ENCODE measurements around the gene WDR89. TPM values are rescaled to one million over a fixed set of nuclear protein-coding genes. Genes with fewer than 3 reads are reported as not detected.
"Not testable (repeated sequence)": the region's sequence is repeated elsewhere in the genome, so short reads cannot be mapped to it uniquely, and the experiment has no call there.

The WDR89 gene
- total RNA-seq, 1 experiment from 2014 or later = 19.7 TPM

DNA sequence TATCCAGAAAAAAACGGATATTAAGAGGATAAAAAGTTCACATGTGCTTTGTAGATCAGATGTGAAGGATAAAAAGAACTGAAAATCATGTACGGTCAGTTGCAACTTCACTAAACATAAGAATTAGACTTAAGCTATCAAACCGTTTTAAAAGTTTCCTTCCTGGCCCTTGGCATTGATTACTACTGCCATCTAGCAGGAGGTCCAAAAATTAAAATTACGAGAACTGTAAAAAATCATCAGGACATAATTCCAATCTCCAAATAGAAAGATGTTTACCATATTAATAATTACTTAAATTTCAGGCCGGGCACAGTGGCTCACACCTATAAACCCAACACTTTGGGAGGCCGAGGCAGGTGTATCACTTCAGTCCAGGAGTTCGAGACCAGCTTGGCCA lies 7.9 kb downstream of the WDR89 start:
- no peak overlapping the region for H3K27ac Mint-ChIP-seq (ENCODE audit: unreplicated experiment)
- H3K27me3 Mint-ChIP-seq (ENCODE audit: unreplicated experiment) = no peaks in the 10 kb centered on the region
- intact Hi-C loops (cut with micrococcal nuclease; ENCODE audit: unreplicated experiment) = loop anchor here (1.0 to 2.0 kb wide), 2 partner anchors 136 to 245 kb away; no protein-coding TSS in a partner anchor
- no TSS peak for BruUV-seq (replicated peaks)
- H3K4me1 Mint-ChIP-seq (ENCODE audit: low read depth, unreplicated experiment) = peaks cover 4% of the 10 kb centered on the region
- peaks cover 6% of the 10 kb centered on the region for H3K9me3 Mint-ChIP-seq (ENCODE audit: low read depth, unreplicated experiment)
- no peak for TF ChIP-seq CTCF (IDR thresholded peaks at IDR 0.05; ENCODE audit: unreplicated experiment)
- CTCF ChIA-PET = interaction anchor here (0.7 to 1.2 kb wide), 3 partner anchors 8 to 415 kb away, joined by 3 to 7 read pairs (median 4); partner anchors contain the start of gene WDR89
- no peak for DNase-seq
- peaks cover 7% of the 10 kb centered on the region for H3K36me3 Mint-ChIP-seq (ENCODE audit: insufficient read depth, unreplicated experiment)
- H3K4me3 Mint-ChIP-seq (ENCODE audit: low read depth, unreplicated experiment) = no peak overlapping the region

GRCh38 chr14:63632932-63633514 lies 8.6 kb downstream of the WDR89 start:
- H3K36me3 Mint-ChIP-seq (ENCODE audit: insufficient read depth, unreplicated experiment) = peaks cover 7% of the 10 kb centered on the region
- H3K27me3 Mint-ChIP-seq (ENCODE audit: unreplicated experiment) = no peaks in the 10 kb centered on the region
- H3K27ac Mint-ChIP-seq (ENCODE audit: unreplicated experiment) = no peak overlapping the region
- intact Hi-C loops (cut with micrococcal nuclease; ENCODE audit: unreplicated experiment) = loop anchor here (1.0 to 2.0 kb wide), 2 partner anchors 137 to 244 kb away; no protein-coding TSS in a partner anchor
- no peak for DNase-seq
- TF ChIP-seq CTCF (IDR thresholded peaks at IDR 0.05; ENCODE audit: unreplicated experiment) = peak; percentile 24
- no TSS peak for BruUV-seq (replicated peaks)
- peaks cover 6% of the 10 kb centered on the region for H3K9me3 Mint-ChIP-seq (ENCODE audit: low read depth, unreplicated experiment)
- no peaks in the 10 kb centered on the region for H3K4me1 Mint-ChIP-seq (ENCODE audit: low read depth, unreplicated experiment)
- CTCF ChIA-PET = interaction anchor here (1.0 kb wide), 1 partner anchor 9 kb away, joined by 4 read pairs; the partner anchor contains the start of gene WDR89
- no peak overlapping the region for H3K4me3 Mint-ChIP-seq (ENCODE audit: low read depth, unreplicated experiment)

- no peak for TF ChIP-seq CTCF (IDR thresholded peaks at IDR 0.05; ENCODE audit: unreplicated experiment)
- Mint-ChIP-seq H3K4me1 (ENCODE audit: low read depth, unreplicated experiment) (no peaks in the 10 kb centered on the region), H3K36me3 (ENCODE audit: insufficient read depth, unreplicated experiment) (no peaks in the 10 kb centered on the region), H3K27ac (ENCODE audit: unreplicated experiment) (no peak overlapping the region), H3K27me3 (ENCODE audit: unreplicated experiment) (no peaks in the 10 kb centered on the region), H3K9me3 (ENCODE audit: low read depth, unreplicated experiment) (no peaks in the 10 kb centered on the region), H3K4me3 (ENCODE audit: low read depth, unreplicated experiment) (no peak overlapping the region)
- BruUV-seq (replicated peaks) = no TSS peak
- no peak for DNase-seq
- intact Hi-C loops (cut with micrococcal nuclease; ENCODE audit: unreplicated experiment) = no loop called here
- CTCF ChIA-PET = no interaction called here
These were observed 17.0 kb downstream of the WDR89 start for GRCh38 chr14:63624701-63625100.

DNA sequence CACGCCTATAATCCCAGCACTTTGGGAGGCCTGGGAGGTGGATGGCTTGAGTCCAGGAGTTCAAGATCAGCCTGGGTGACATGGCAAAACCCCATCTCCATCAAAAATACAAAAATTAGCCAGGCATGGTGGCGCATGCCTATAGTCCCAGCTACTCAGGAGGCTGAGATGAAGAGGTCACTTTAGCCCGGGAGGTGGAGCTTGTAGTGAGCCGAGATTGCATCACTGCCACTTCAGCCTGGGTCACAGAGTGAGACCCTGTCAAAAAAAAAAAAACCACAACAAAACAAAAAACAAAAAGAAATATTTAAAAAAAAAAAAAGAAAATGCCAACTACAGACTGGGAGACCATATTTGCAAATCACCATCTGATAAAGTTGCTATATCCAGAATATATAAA lies 17.5 kb downstream of the WDR89 start:
- no peaks in the 10 kb centered on the region for H3K36me3 Mint-ChIP-seq (ENCODE audit: insufficient read depth, unreplicated experiment)
- no peaks in the 10 kb centered on the region for H3K4me1 Mint-ChIP-seq (ENCODE audit: low read depth, unreplicated experiment)
- no peaks in the 10 kb centered on the region for H3K9me3 Mint-ChIP-seq (ENCODE audit: low read depth, unreplicated experiment)
- CTCF ChIA-PET = no interaction called here
- no peaks in the 10 kb centered on the region for H3K27me3 Mint-ChIP-seq (ENCODE audit: unreplicated experiment)
- H3K27ac Mint-ChIP-seq (ENCODE audit: unreplicated experiment) = no peak overlapping the region
- no peak for TF ChIP-seq CTCF (IDR thresholded peaks at IDR 0.05; ENCODE audit: unreplicated experiment)
- H3K4me3 Mint-ChIP-seq (ENCODE audit: low read depth, unreplicated experiment) = no peak overlapping the region
- no TSS peak for BruUV-seq (replicated peaks)
- intact Hi-C loops (cut with micrococcal nuclease; ENCODE audit: unreplicated experiment) = no loop called here
- no peak for DNase-seq

DNA sequence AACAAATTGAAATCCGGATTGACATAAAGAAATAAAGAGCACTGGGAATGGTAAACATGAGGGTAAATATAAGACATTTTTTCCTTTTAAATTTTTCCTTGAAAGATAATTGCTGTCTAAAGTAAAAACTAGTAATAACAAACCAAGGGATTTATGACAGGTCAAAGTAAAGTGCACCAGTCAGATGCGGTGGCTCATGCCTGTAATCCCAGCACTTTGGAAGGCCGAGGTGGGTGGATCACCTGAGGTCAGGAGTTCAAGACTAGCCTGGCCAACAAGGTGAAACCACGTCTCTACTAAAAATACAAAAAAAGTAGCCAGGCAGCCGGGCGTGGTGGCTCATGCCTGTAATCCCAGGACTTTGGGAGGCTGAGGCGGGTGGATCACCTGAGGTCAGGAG lies 19.7 kb downstream of the WDR89 start:
- H3K27me3 Mint-ChIP-seq (ENCODE audit: unreplicated experiment); intact Hi-C loops (cut with micrococcal nuclease; ENCODE audit: unreplicated experiment); H3K27ac Mint-ChIP-seq (ENCODE audit: unreplicated experiment); BruUV-seq (replicated peaks); H3K36me3 Mint-ChIP-seq (ENCODE audit: insufficient read depth, unreplicated experiment); H3K9me3 Mint-ChIP-seq (ENCODE audit: low read depth, unreplicated experiment); DNase-seq; H3K4me3 Mint-ChIP-seq (ENCODE audit: low read depth, unreplicated experiment); H3K4me1 Mint-ChIP-seq (ENCODE audit: low read depth, unreplicated experiment): not testable (repeated sequence)
- CTCF ChIA-PET = interaction anchor here (0.6 kb wide), 1 partner anchor 11 kb away, joined by 3 read pairs; no protein-coding TSS in a partner anchor
